ENCODE data around the gene KEAP1. TPM values are rescaled to one million over a fixed set of nuclear protein-coding genes. Genes with fewer than 3 reads are reported as not detected.
A peak's percentile ranks its signal among the peaks of the same experiment; 100 is the strongest.

Gene KEAP1
- total and polyA plus RNA-seq, 2 of the 8 experiments (the other 6 are each of a cell fraction or from before 2014, with no cell fraction given) = 80.6 to 106 TPM

- no peak for TF ChIP-seq GABPA (IDR thresholded peaks at IDR 0.05; ENCODE audit: borderline replicate concordance, insufficient read depth, low read length)
- TF ChIP-seq NRF1 (IDR thresholded peaks at IDR 0.05; ENCODE audit: low read depth, low read length) = no peak
- TF ChIP-seq CBX8 (IDR thresholded peaks at IDR 0.05; ENCODE audit: borderline replicate concordance, low read depth, low read length) = no peak
- TF ChIP-seq HDAC6 (IDR thresholded peaks at IDR 0.05; ENCODE audit: low read depth, low read length) = no peak
- TF ChIP-seq CEBPB (IDR thresholded peaks at IDR 0.05; ENCODE audit: low read depth, low read length) = no peak
- 0 out of 2 replicates have a peak, but pooled peaks have one; percentile 27 for TF ChIP-seq POLR2AphosphoS5 (IDR thresholded peaks at IDR 0.05; ENCODE audit: low read depth, low read length)
- no peak for TF ChIP-seq CHD2 (IDR thresholded peaks at IDR 0.05; ENCODE audit: low read length)
- TF ChIP-seq SIX5 (IDR thresholded peaks at IDR 0.05; ENCODE audit: low read depth, low read length) = no peak
- TF ChIP-seq BACH1 (IDR thresholded peaks at IDR 0.05; ENCODE audit: low read length) = no peak
- TF ChIP-seq POLR2A (IDR thresholded peaks at IDR 0.05; ENCODE audit: control extremely low read depth in 1 of 2, low read depth in 2 of 2, low read length in 2 of 2) = peak in 1 of 2 experiments; percentile 53; a peak in 1 of 3 replicates
- no peak for TF ChIP-seq CTCF (IDR thresholded peaks at IDR 0.05; ENCODE audit: control extremely low read depth in 1 of 3, insufficient read depth in 1 of 3, low read depth in 1 of 3, low read length in 3 of 3)
- no peak for TF ChIP-seq JUN (IDR thresholded peaks at IDR 0.05; ENCODE audit: low read depth, low read length)
These were observed 41.9 kb downstream of the KEAP1 start (continued) for GRCh38 chr19:10461047-10461949.

Data from H1 (cell line).